HepG2 (cell line): ENCODE data around the gene GHR. TPM values are rescaled to one million over a fixed set of nuclear protein-coding genes. Genes with fewer than 3 reads are reported as not detected.

Experiments
- ARNT ChIP-seq: fragments of 450-650 bp; IDR thresholded peaks from 2 replicates; pipeline ENCODE4 v1.6.1; 2017
- CREM ChIP-seq, 2 experiments: sonication (generic) in 1 of 2; formaldehyde crosslinking in 1 of 2; IDR thresholded peaks; 2 replicates each; pipeline versions ENCODE4 v1.4.0 to v1.6.1; 2016 to 2020; ENCODE audit warnings: antibody characterized with exemption in 1 of 2, mild to moderate bottlenecking in 1 of 2, missing genetic modification reagents in 1 of 2
- EEA1 ChIP-seq: sonication (generic); formaldehyde crosslinking; IDR thresholded peaks from 2 replicates; pipeline ENCODE4 v1.5.1; 2020; ENCODE audit warnings: mild to moderate bottlenecking, missing genetic modification reagents, borderline replicate concordance
- ETV6 ChIP-seq: sonication (generic); formaldehyde crosslinking; conservative IDR thresholded peaks from 2 replicates; pipeline ENCODE4 v1.4.0; 2020; ENCODE audit warnings: missing genetic modification reagents
- GATAD1 ChIP-seq: IDR thresholded peaks from 2 replicates; pipeline ENCODE4 v1.6.1; 2016; ENCODE audit warnings: missing genetic modification reagents, missing compliant biosample characterization
- MXD4 ChIP-seq: IDR thresholded peaks from 2 replicates; pipeline ENCODE4 v1.6.1; 2016; ENCODE audit warnings: mild to moderate bottlenecking, missing biosample characterization, missing genetic modification reagents
- NFIC ChIP-seq: IDR thresholded peaks from 2 replicates; pipeline ENCODE4 v1.6.1; 2012; ENCODE audit warnings: mild to moderate bottlenecking, low read length, inconsistent platforms
- PAF1 ChIP-seq: IDR thresholded peaks from 2 replicates; pipeline ENCODE4 v1.6.1; 2016; ENCODE audit warnings: missing genetic modification reagents, missing compliant biosample characterization
- PHF21A ChIP-seq: sonication (generic); formaldehyde crosslinking; IDR thresholded peaks from 2 replicates; pipeline ENCODE4 v1.5.0; 2020; ENCODE audit warnings: mild to moderate bottlenecking, missing genetic modification reagents
- POLR2A ChIP-seq, 2 experiments: IDR thresholded peaks; 2 replicates each; pipeline ENCODE4 v1.6.1; 2011; ENCODE audit warnings: low read depth in 2 of 2, low read length in 2 of 2, mild to moderate bottlenecking in 1 of 2, moderate library complexity in 1 of 2; ENCODE audit not compliant: insufficient read depth in 1 of 2
- SOX13 ChIP-seq, 3 experiments: fragments of 450-650 bp in 1 of 3; sonication (generic) in 1 of 3; formaldehyde crosslinking in 1 of 3; IDR thresholded peaks in 2 of 3; conservative IDR thresholded peaks in 1 of 3; 2 replicates each; pipeline versions ENCODE4 v1.5.0 to v1.6.1; 2016 to 2020; ENCODE audit warnings: antibody characterized with exemption in 1 of 3, mild to moderate bottlenecking in 1 of 3, missing compliant biosample characterization in 1 of 3, missing genetic modification reagents in 1 of 3, moderate library complexity in 1 of 3
- YEATS2 ChIP-seq: sonication (generic); formaldehyde crosslinking; IDR thresholded peaks from 2 replicates; pipeline ENCODE4 v1.4.0; 2020; ENCODE audit warnings: missing genetic modification reagents, borderline replicate concordance
- ZC3H4 ChIP-seq: sonication (generic); formaldehyde crosslinking; IDR thresholded peaks from 2 replicates; pipeline ENCODE4 v1.4.0; 2020; ENCODE audit warnings: missing genetic modification reagents, borderline replicate concordance
- ZKSCAN5 ChIP-seq: sonication (generic); formaldehyde crosslinking; IDR thresholded peaks from 2 replicates; pipeline ENCODE4 v1.5.1; 2020; ENCODE audit warnings: mild to moderate bottlenecking, missing genetic modification reagents
- ZNF564 ChIP-seq: sonication (generic); formaldehyde crosslinking; IDR thresholded peaks from 2 replicates; pipeline ENCODE4 v1.8.1; 2023; ENCODE audit warnings: mild to moderate bottlenecking, missing genetic modification reagents
- polyA plus RNA-seq, 8 experiments: library from polyadenylated mRNA; depleted of rRNA in 3 of 8; stranded (reverse) in 7 of 8; unstranded in 1 of 8; fragments of >200 nt; fragmentation: Illumina TruSeq in 4 of 8; extraction: Trizol in 4 of 8; gene quantifications; 2 replicates each; pipeline versions ENCODE4 v1.2.1 to v1.2.3, GENCODE V29; 2011 to 2016; ENCODE audit warnings: low read depth in 4 of 8, missing spikeins in 1 of 8, mixed read lengths in 1 of 8; ENCODE audit not compliant: insufficient read depth in 1 of 8
- total RNA-seq, 5 experiments: library from RNA; depleted of rRNA; stranded (reverse); fragments of >200 nt; fragmentation: Illumina TruSeq; extraction: Trizol; gene quantifications; 2 replicates each; pipeline ENCODE4 v1.2.3, GENCODE V29; 2016; ENCODE audit warnings: low read depth in 1 of 5
- TF ChIP-seq, protein P1 (sequence below), 2 experiments: sonication (generic) in 1 of 2; formaldehyde crosslinking in 1 of 2; IDR thresholded peaks; 2 replicates each; pipeline versions ENCODE4 v1.5.1 to v1.6.1; 2011 to 2020; ENCODE audit warnings: borderline replicate concordance in 1 of 2, low read depth in 1 of 2, low read length in 1 of 2, mild to moderate bottlenecking in 1 of 2, missing genetic modification reagents in 1 of 2, moderate library complexity in 1 of 2
- TF ChIP-seq, protein P2 (sequence below): sonication (generic); formaldehyde crosslinking; conservative IDR thresholded peaks from 2 replicates; pipeline ENCODE4 v1.4.0; 2020; ENCODE audit warnings: missing genetic modification reagents
- TF ChIP-seq, protein P3 (sequence below), 2 experiments: sonication (generic) in 1 of 2; formaldehyde crosslinking in 1 of 2; IDR thresholded peaks; 2 replicates each; pipeline versions ENCODE4 v1.4.0 to v1.6.1; 2016 to 2020; ENCODE audit warnings: borderline replicate concordance in 1 of 2, low read depth in 1 of 2, mild to moderate bottlenecking in 1 of 2, missing genetic modification reagents in 1 of 2
- TF ChIP-seq, protein P4 (sequence below): sonication (generic); formaldehyde crosslinking; IDR thresholded peaks from 2 replicates; pipeline ENCODE4 v1.4.0; 2020; ENCODE audit warnings: missing genetic modification reagents, mild to moderate bottlenecking, borderline replicate concordance

GHR gene
- total and polyA plus RNA-seq, 2 of the 13 experiments (the other 11 are each of a cell fraction or from before 2014, with no cell fraction given) = 0.07 TPM; not detected in 1

DNA sequence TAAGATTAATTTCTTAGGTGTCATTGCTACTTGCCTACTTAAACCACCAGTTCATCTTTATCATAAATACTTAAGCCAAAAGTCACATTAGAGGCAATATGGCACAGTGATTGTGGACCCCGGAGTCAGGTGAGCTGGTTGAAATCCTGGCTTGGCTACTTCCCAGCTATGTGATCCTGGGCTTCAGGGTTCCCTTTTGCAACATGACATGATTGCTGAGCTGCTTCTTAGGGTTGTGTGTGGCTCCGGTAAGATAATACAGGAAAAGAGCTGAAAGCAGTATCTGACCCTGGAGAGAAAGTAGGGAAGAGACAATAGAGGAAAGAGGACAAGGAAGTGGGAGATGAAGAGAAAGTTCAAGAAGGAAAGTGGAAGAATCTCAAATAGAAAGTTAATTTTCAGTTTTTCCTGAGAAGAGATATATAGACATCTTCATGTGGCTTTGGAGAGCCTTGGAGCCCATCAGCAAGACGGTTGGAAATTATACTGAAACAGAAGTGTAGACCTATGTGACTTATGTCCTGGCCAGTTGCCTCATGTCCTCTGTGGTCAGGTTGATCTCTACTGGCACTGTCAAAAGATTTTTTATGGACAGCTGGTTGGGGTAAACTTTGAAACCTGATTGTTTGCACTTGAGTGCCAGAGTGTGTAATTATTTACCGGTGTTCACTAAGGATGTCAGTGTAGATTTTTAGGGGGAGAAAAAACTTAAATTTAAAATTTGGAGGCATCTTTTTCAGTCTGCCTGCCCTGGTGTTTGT, 93.2 kb downstream of the GHR start (continued):
- TF ChIP-seq PHF21A (CRISPR knock-in tag) = no peak
- peak; percentile 31; the same call in 1 of the 2 replicates for TF ChIP-seq NFIC
- TF ChIP-seq ZNF564 (CRISPR knock-in tag) = no peak
- no peak for TF ChIP-seq GATAD1
- TF ChIP-seq ZKSCAN5 = no peak
- no peak for TF ChIP-seq ZC3H4 (CRISPR knock-in tag)
- TF ChIP-seq, protein P1, sequence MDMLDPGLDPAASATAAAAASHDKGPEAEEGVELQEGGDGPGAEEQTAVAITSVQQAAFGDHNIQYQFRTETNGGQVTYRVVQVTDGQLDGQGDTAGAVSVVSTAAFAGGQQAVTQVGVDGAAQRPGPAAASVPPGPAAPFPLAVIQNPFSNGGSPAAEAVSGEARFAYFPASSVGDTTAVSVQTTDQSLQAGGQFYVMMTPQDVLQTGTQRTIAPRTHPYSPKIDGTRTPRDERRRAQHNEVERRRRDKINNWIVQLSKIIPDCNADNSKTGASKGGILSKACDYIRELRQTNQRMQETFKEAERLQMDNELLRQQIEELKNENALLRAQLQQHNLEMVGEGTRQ (IDR thresholded peaks at IDR 0.05; ENCODE audit: low read depth, low read length) = no peak
- TF ChIP-seq, protein P1 (CRISPR knock-in tag; IDR thresholded peaks at IDR 0.05; ENCODE audit: borderline replicate concordance) = no peak
- TF ChIP-seq SOX13 (IDR thresholded peaks at IDR 0.05) = no peak
- TF ChIP-seq SOX13 (CRISPR knock-in tag; conservative IDR thresholded peaks at IDR 0.05 in 1 of 2, IDR thresholded peaks at IDR 0.05 in 1 of 2) = peak in 1 of 2 experiments; percentile 24; a peak in 1 of 4 replicates
- TF ChIP-seq POLR2A (IDR thresholded peaks at IDR 0.05; ENCODE audit: insufficient read depth in 1 of 2, low read depth in 2 of 2, low read length in 2 of 2) = no peak
- no peak for TF ChIP-seq ARNT
- no peak for TF ChIP-seq PAF1
- no peak for TF ChIP-seq MXD4 (CRISPR knock-in tag)
- TF ChIP-seq, protein P2, sequence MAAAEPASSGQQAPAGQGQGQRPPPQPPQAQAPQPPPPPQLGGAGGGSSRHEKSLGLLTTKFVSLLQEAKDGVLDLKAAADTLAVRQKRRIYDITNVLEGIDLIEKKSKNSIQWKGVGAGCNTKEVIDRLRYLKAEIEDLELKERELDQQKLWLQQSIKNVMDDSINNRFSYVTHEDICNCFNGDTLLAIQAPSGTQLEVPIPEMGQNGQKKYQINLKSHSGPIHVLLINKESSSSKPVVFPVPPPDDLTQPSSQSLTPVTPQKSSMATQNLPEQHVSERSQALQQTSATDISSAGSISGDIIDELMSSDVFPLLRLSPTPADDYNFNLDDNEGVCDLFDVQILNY (CRISPR knock-in tag) = no peak
- TF ChIP-seq CREM (IDR thresholded peaks at IDR 0.05) = peak; percentile 20; the same call in 1 of the 2 replicates
- TF ChIP-seq CREM (CRISPR knock-in tag; IDR thresholded peaks at IDR 0.05) = no peak
- TF ChIP-seq YEATS2 (CRISPR knock-in tag) = no peak
- TF ChIP-seq, protein P3, sequence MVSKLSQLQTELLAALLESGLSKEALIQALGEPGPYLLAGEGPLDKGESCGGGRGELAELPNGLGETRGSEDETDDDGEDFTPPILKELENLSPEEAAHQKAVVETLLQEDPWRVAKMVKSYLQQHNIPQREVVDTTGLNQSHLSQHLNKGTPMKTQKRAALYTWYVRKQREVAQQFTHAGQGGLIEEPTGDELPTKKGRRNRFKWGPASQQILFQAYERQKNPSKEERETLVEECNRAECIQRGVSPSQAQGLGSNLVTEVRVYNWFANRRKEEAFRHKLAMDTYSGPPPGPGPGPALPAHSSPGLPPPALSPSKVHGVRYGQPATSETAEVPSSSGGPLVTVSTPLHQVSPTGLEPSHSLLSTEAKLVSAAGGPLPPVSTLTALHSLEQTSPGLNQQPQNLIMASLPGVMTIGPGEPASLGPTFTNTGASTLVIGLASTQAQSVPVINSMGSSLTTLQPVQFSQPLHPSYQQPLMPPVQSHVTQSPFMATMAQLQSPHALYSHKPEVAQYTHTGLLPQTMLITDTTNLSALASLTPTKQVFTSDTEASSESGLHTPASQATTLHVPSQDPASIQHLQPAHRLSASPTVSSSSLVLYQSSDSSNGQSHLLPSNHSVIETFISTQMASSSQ (IDR thresholded peaks at IDR 0.05; ENCODE audit: low read depth) = no peak
- TF ChIP-seq, protein P3 (CRISPR knock-in tag; IDR thresholded peaks at IDR 0.05; ENCODE audit: borderline replicate concordance) = no peak
- no peak for TF ChIP-seq EEA1 (CRISPR knock-in tag)
- TF ChIP-seq, protein P4, sequence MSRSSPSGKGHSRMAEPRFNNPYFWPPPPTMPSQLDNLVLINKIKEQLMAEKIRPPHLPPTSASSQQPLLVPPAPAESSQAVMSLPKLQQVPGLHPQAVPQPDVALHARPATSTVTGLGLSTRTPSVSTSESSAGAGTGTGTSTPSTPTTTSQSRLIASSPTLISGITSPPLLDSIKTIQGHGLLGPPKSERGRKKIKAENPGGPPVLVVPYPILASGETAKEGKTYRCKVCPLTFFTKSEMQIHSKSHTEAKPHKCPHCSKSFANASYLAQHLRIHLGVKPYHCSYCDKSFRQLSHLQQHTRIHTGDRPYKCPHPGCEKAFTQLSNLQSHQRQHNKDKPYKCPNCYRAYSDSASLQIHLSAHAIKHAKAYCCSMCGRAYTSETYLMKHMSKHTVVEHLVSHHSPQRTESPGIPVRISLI (CRISPR knock-in tag) = 0 out of 2 replicates have a peak, but pooled peaks have one; percentile 18
- no peak for TF ChIP-seq ETV6 (CRISPR knock-in tag)
